Duodenal mucosa (tissue), 2 donors: Measurements from ENCODE around the gene PPIE.

Experiments used
- H3K27ac ChIP-seq: one replicate; pipeline ENCODE4 v1.7.0; 2013; ENCODE audit warnings: low read depth, low read length
- H3K27me3 ChIP-seq, 2 donors: one replicate each; pipeline ENCODE4 v1.7.0; 2013; ENCODE audit warnings: low read length in 2 of 2, control low read depth in 1 of 2; ENCODE audit not compliant: insufficient read depth in 2 of 2, control insufficient read depth in 1 of 2
- H3K36me3 ChIP-seq, 2 donors: one replicate each; pipeline ENCODE4 v1.7.0; 2013; ENCODE audit warnings: low read length in 2 of 2, control low read depth in 1 of 2; ENCODE audit not compliant: insufficient read depth in 2 of 2, control insufficient read depth in 1 of 2
- H3K4me1 ChIP-seq, 2 donors: one replicate each; pipeline ENCODE4 v1.7.0; 2013; ENCODE audit warnings: low read length in 2 of 2, control low read depth in 1 of 2; ENCODE audit not compliant: insufficient read depth in 2 of 2, control insufficient read depth in 1 of 2
- H3K4me3 ChIP-seq, 2 donors: one replicate each; pipeline ENCODE4 v1.7.0; 2013; ENCODE audit warnings: low read length in 2 of 2, low read depth in 1 of 2
- H3K9ac ChIP-seq, 2 donors: one replicate each; pipeline ENCODE4 v1.7.0; 2013; ENCODE audit warnings: low read length in 2 of 2, low read depth in 1 of 2
- H3K9me3 ChIP-seq, 2 donors: one replicate each; pipeline ENCODE4 v1.7.0; 2013; ENCODE audit warnings: low read length in 2 of 2, control low read depth in 1 of 2; ENCODE audit not compliant: control insufficient read depth in 1 of 2

PPIE gene

DNA sequence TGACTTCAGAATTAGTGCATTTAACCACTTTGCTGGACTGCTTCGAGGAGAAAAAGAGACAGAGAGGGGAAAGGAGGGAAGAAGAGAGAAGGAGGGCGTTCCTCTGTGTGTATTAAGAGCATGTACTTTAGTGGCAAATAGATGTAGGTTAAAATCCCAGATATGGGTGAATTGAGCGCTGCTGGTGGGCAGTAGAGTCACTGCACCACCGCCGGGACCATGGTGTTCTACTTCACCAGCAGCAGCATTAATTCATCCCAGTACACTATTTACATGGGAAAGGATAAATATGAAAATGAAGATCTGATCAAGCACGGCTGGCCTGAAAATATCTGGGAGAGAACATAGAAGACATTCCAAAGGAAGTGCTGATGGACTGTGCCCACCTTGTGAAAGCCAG, 20.9 kb upstream of the PPIE start:
- peaks cover 8 to 15% of the 10 kb centered on the region in 2 donors for H3K27me3 ChIP-seq
- no peak overlapping the region for H3K4me3 ChIP-seq
- H3K36me3 ChIP-seq = no peaks in the 10 kb centered on the region
- H3K9me3 ChIP-seq = no peaks in the 10 kb centered on the region
- no peak overlapping the region for H3K27ac ChIP-seq
- no peak overlapping the region for H3K9ac ChIP-seq
- H3K4me1 ChIP-seq = no peaks in the 10 kb centered on the region

DNA sequence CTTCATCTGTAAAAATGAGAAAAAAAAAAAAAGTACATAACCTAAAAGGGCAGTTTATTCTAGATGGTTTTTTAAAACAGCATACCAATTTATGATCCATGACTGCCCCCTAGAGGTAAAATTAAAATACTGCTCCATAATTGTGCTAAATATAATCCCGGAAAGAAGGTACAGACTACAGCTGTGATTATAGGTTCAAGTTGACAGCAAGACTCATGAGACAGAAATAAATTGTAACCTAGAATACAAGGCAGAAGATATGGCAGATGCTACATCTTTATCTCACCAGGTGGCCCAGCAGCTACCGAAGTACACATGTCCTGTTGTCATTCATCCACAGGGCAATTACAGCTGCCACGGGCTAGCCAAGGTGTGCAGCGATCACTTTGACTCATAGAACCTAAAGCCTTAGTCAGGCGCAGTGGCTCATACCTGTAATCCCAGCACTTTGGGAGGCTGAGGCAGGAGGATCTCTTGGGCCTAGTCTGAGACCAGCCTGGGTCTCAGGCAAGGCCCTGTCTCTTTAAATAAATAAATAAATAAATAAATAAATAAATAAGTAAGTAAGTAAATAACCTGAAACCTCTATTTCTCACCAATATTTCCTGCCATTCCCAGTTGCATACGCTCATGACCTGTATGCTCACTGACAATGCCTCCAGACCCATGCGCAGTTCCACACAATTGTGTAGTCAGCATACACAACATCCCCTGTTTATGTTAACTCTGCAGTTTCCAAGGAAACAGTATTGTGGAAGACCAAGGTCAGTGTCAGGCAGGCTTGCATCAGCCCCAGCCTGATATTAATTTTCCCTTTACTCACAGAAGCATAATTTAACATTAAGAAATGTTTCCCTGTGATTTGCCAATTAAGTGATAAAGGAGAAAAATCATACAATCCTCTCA, 18.3 kb upstream of the PPIE start:
- Histone ChIP-seq H3K9ac (no peak overlapping the region), H3K9me3 (no peaks in the 10 kb centered on the region), H3K36me3 (no peaks in the 10 kb centered on the region), H3K27ac (no peak overlapping the region), H3K4me1 (no peaks in the 10 kb centered on the region), H3K27me3 (peaks cover 8 to 22% of the 10 kb centered on the region in 2 donors), H3K4me3 (no peak overlapping the region)

DNA sequence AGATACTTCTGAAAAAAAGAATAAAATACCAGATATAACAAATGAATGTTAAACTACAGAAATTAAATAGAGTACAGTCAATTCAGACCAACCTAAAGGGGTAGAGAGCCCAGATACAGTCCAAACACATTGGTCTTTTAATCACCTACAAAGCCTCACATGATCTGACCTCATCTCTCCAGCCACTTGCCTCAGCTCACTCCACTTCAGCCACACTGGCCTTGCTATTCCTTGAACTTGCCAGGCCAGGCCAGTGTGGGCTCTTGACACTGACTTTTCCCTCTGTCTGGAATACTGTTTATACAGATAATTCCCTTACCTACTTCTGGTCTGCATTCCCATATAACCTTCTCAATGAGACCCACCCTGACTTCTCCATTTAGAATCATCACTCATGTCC, 17.0 kb upstream of the PPIE start:
- H3K27ac ChIP-seq = no peak overlapping the region
- H3K4me3 ChIP-seq = no peak overlapping the region
- no peak overlapping the region for H3K9ac ChIP-seq
- no peaks in the 10 kb centered on the region for H3K36me3 ChIP-seq
- H3K27me3 ChIP-seq = peaks cover 14 to 22% of the 10 kb centered on the region in 2 donors
- no peaks in the 10 kb centered on the region for H3K9me3 ChIP-seq
- H3K4me1 ChIP-seq = no peaks in the 10 kb centered on the region

DNA sequence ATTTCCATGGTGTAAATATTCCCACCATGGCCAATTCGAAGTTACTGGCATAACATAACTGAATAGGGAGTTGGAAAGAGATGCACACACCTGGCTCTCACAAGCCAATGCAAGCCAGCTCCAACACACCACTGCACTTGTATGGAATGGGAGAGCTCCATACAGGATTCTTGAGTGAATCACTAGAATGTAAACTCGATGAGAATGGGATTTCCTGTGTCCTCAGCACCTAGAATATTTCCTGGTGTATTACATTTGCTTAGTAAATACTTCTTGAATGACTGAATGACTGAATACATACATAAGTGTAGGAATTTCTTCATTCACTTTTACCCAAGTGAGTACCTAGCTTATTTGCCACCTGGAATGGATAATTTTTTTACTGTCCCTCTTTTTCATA, 16.2 kb upstream of the PPIE start:
- Histone ChIP-seq H3K27ac (no peak overlapping the region), H3K4me3 (no peak overlapping the region), H3K9ac (no peak overlapping the region), H3K9me3 (no peaks in the 10 kb centered on the region), H3K36me3 (no peaks in the 10 kb centered on the region), H3K27me3 (peaks cover 17 to 23% of the 10 kb centered on the region in 2 donors), H3K4me1 (no peaks in the 10 kb centered on the region)

DNA sequence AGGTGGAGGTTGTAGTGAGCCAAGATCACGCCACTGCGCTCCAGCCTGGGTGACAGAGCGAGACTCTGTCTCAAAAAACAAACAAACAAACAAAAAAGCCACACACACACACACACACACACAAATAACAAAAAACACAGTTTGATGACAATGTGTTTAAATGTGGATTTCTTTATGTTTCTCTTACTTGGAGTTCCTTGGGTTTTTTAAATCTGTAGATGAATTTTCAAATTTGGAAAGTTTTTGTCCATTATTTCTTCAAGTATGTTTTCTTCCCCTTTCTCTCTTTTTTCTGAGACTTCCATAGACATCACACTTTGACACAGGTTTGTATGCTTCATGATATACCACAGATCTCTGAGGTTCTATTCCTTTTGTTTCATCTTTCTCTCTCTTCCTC, 12.1 kb upstream of the PPIE start:
- H3K27ac ChIP-seq = no peak overlapping the region

DNA sequence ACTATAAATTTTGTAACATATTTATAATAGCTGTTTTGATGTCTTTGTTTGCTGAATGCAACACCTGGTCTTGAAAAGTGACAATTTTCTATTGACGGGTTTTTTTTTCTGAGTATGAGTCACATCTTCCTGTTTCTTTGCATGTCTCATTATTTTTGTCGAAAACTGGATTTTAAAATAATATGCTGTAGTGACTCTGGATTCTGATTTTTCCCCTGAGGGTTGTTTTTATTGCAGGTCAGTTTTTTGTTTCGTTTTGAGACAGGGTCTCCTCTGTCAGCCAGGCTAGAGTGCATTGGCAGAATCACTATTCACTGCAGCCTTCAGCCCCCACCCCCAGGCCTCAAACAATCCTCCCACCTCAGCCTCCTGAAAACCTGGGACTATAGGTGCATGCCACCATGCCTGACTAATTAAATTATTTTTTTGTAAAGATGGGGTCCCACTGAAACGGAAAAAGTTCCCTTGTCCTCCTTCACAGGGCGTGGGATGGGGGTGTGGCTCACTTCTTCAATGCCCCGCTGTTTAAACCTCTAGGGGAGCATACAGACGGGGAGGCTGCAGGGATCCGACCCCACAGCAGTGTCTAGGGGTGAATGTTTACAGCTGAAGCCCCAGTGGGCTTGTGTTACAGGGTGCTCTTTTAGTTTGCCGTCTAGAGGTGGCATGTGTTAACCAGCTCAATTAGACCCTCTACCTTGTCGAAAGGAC, 11.3 kb upstream of the PPIE start:
- H3K27me3 ChIP-seq = peaks cover 17 to 40% of the 10 kb centered on the region in 2 donors

More for the DNA sequence above, 12.1 kb upstream of the PPIE start:
- H3K9me3 ChIP-seq = no peaks in the 10 kb centered on the region
- H3K4me3 ChIP-seq = no peak overlapping the region
- no peaks in the 10 kb centered on the region for H3K36me3 ChIP-seq
- H3K27me3 ChIP-seq = peaks cover 17 to 36% of the 10 kb centered on the region in 2 donors
- H3K9ac ChIP-seq = no peak overlapping the region
- no peaks in the 10 kb centered on the region for H3K4me1 ChIP-seq

DNA sequence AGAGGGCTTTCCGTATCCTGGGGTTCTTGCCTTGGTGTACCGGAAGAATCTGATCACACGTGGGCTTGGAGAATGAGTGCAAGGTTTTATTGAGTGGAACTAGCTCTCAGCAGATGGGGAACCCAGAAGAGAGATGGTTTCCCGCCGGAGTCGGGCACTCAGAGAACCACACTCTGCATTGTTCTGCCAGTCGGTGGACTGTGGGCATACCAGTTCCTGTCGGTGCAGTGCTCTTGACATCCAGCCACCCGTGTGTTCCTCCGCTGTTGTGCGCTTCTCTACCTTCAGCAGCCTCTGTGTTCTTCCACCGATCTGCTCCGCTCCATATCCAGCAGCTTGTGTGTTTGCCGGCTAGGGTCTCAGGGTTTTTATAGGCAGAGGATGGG, 10.8 kb upstream of the PPIE start:
- no peaks in the 10 kb centered on the region for H3K9me3 ChIP-seq

More for the DNA sequence above, 11.3 kb upstream of the PPIE start:
- H3K4me1 ChIP-seq = no peaks in the 10 kb centered on the region
- H3K9ac ChIP-seq = no peak overlapping the region
- no peaks in the 10 kb centered on the region for H3K9me3 ChIP-seq
- no peak overlapping the region for H3K4me3 ChIP-seq
- no peak overlapping the region for H3K27ac ChIP-seq
- H3K36me3 ChIP-seq = no peaks in the 10 kb centered on the region

DNA sequence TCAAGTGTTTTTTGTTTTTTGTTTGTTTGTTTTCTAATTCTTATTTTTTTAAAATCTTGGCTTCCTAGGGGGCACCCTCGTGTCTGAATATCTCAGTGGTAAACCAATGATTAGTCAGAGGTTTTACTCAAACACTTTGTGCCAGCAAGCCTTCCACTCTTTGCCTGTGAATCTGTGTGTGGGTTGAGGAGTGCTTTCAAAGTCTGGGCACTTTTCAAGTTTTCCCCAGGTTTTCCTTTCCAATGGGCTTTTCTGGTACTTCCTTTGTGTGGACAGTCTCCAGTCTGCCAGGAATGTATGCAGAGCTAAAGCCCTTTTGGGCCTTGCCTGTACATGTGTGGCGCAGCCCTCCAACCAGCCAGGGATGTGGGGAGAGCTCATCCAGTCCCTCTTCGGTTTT, 9.7 kb upstream of the PPIE start:
- H3K36me3 ChIP-seq = no peaks in the 10 kb centered on the region
- H3K4me3 ChIP-seq = no peak overlapping the region
- H3K4me1 ChIP-seq = no peaks in the 10 kb centered on the region
- no peaks in the 10 kb centered on the region for H3K9me3 ChIP-seq
- H3K9ac ChIP-seq = no peak overlapping the region
- no peak overlapping the region for H3K27ac ChIP-seq
- peaks cover 25 to 45% of the 10 kb centered on the region in 2 donors for H3K27me3 ChIP-seq

More for the DNA sequence above, 10.8 kb upstream of the PPIE start:
- no peaks in the 10 kb centered on the region for H3K36me3 ChIP-seq
- H3K27ac ChIP-seq = no peak overlapping the region
- peaks cover 20 to 45% of the 10 kb centered on the region in 2 donors for H3K27me3 ChIP-seq
- H3K9ac ChIP-seq = no peak overlapping the region
- no peaks in the 10 kb centered on the region for H3K4me1 ChIP-seq
- H3K4me3 ChIP-seq = no peak overlapping the region

DNA sequence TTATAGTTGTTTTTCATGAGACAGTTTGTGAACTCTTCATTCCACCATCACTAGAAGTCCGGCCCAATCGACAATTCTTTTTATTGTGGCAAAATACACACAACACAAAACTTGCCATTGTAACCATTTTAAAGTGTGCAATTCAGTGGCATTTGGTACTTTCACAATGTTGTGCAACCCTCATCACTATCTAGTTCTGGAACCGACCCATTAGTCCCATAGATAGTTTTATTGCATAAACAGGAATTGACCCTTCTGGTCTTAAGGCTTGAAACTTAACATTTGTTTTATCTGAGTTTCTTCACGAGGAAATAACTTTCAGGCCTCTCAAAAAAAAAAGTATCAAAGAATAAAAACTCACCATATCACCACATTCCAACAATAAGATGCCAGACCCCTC, 8.8 kb upstream of the PPIE start:
- Histone ChIP-seq H3K27me3 (peaks cover 25 to 37% of the 10 kb centered on the region in 2 donors), H3K27ac (no peak overlapping the region), H3K36me3 (no peaks in the 10 kb centered on the region), H3K9me3 (no peaks in the 10 kb centered on the region), H3K9ac (no peak overlapping the region), H3K4me3 (no peak overlapping the region), H3K4me1 (no peaks in the 10 kb centered on the region)

DNA sequence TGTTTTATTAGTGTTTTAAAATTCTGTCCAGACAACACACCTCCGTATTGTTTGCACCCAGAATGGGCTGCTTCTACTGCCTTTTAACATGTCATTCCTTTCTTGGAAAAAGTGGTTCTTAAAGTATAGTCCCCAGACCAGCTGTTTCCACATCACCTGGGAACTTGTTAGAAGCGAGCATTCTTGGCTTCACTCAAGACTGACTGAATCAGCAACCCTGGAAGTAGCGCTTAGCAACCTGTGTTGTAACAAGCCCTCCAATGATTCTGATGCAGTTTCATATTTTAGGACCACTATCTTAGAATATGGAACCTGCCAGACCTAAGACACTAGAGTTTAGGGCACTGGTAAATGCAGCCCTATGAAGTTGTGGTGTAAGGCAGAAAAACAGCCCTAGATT, 6.0 kb upstream of the PPIE start:
- H3K36me3 ChIP-seq = no peaks in the 10 kb centered on the region
- H3K4me3 ChIP-seq = no peak overlapping the region
- no peak overlapping the region for H3K27ac ChIP-seq
- H3K4me1 ChIP-seq = no peaks in the 10 kb centered on the region
- peaks cover 16 to 30% of the 10 kb centered on the region in 2 donors for H3K27me3 ChIP-seq
- H3K9me3 ChIP-seq = no peaks in the 10 kb centered on the region
- no peak overlapping the region for H3K9ac ChIP-seq
